Pons (tissue), 1 donor: ENCODE measurements around the gene GPR107.

ENCODE experiments used
- DNase-seq: peaks from one replicate; pipeline ENCODE4 v3.0.0-alpha.2; 2016; ENCODE audit warnings: low spot score

GPR107 gene

DNA sequence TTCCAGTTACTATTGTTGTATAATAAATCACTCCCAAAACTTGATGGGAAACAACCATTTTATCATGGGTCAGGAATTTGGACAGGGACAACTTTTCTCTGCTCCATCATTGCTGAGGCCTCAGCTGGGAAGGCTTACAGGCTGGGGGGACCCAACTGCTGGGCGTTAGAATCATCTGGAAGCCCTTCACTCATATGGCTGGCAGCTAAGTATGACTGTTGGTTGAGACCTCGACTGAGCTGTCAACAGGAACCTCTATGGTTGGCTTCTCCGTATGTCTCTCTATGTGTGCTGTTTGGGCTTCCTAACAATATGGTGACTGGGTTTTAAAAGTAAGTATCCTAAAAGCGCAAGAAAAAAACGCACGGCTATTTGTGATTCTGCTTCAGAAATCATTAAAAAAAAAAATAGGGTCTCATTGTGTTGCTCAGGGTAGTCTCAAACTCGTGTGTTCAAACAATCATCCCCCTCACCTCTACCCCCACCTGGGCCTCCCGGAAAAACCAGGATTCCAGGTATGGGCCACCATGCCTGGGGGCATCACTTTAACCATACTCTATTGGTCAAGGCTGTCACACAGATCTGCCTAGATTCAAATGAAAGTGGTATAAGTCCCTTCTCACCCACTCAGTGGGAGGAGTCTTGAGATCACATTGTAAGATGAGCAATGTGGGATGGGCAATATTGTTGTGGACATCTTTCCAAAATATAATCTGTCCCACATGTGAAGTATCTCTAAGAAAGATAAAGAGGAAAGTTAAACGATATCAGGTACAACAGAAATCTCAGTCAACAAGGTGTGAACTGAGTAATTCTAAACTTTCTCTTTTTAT lies 26.0 kb upstream of the GPR107 start:
- no peak for DNase-seq

DNA sequence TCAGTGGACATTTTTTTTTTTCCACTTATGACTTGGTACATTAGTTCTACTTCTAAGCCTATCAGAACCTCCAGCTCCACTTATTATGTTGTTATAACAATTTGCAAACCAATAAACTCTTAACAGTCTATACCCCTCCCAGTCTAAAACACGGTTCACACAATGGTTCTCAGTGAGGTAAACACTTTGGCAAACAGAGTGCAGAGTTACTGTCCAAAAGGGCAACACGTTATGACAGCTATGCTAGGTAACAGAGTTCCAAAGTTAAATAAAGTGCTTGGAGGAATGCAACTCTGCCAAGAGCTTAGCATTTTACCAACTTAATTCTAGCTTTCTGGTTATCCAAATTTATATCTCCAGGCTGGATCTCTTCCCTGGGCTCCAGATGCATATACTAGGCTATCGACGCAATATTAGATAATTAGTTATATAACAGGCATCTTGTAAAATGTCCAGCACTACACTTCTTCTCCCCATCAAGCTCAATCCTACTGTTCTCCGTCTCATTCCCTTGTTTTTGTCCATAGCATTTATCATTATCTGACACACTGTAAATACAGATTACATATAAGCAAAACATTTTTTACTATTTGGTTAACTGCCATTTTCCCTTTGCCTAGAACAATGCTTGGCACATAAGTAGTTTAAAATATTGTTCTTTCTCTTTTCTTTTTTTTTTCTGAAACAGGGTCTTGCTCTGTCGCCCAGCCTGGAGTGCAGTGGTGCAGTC lies 25.0 kb upstream of the GPR107 start:
- DNase-seq = no peak

DNA sequence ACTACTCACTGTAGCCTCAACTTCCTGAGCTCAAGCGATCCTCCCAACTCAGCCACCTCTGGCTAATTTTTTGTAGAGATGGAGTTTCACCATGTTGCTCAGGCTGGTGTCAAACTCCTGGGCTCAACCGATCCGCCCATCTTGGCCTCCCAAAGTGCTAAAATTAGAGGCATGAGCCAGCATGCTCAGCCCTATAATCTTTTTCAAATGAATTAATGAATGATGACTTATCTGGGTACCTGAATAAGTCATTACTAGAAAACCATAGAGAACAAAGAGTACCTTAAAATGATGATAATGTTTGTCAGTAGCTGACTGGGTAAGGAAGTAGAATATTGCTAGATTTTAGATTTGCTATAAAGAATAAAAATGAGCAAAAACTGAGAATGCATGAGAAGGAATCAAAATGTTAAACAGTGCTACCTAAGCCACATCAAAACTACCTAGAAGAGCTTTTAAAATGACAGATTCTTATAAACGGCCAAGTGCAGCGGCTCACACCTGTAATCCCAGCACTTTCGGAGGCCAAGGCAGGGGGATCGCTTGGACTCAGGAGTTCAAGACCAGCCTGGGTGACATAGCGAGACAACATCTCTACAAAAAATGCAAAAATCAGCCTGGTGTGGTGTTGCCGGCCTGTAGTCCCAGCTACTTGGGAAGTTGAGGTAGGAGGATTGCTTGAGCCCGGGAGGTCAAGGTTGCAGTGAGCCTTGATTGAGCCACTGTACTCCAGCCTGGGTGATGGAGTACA lies 24.3 kb upstream of the GPR107 start:
- no peak for DNase-seq

DNA sequence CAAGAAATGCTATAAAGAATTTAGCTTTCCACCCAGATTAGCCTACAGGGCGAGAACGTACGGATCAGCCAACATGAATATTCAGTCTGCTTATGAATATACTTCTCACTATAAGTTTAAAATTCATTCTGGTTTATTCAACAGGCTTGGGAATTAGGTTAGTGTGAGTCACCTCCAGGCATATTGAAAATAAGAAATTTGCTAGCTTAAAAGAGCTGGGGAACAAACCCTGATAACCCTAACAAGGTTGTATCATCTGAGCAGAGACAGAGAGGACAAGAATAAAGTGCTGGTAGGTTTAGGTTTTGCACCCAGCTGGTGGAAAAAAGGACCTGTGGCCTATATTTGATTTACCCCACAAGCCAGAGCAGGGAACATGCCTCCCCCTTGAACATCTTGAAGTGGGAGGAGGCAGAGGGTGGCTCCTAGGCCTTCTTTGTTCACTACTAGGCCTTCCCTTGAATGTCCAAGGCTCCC lies 23.0 kb upstream of the GPR107 start:
- no peak for DNase-seq

DNA sequence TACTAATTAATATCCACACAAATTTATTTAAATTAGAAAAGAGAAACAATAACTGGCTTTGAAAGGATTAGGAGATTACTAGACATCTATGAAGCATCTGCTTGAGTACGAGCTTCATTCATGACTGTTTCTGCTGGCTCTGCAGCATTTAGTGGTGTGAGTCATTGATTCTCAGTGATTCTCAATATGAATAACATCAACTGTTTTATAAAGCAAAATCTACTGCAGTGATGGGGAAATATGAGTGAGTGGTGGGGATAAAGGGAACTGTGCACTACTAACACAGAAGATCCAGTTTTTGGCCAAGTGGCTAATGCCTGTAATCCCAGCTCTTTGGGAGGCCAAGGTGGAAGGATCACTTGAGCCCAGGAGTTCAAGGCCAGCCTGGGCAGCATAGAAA lies 19.1 kb upstream of the GPR107 start:
- DNase-seq = no peak

DNA sequence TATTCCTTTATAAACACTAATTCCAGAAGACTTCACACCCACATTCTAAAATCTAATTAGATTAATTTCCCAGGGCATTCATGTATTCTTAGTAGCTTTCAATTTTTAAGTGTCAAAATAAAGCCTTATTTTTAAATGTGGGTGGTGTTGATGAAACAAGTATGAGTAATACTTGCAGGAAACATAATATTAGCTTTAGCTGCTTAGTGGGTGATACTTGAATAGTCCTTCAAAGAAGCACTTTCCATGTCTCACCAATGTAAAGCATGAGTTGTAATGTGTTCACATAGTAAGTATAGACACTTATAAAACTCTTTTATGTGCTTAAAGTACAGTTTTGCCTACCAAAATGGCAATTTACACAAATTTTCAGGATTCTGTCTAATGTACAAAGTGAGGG lies 17.6 kb upstream of the GPR107 start:
- no peak for DNase-seq

DNA sequence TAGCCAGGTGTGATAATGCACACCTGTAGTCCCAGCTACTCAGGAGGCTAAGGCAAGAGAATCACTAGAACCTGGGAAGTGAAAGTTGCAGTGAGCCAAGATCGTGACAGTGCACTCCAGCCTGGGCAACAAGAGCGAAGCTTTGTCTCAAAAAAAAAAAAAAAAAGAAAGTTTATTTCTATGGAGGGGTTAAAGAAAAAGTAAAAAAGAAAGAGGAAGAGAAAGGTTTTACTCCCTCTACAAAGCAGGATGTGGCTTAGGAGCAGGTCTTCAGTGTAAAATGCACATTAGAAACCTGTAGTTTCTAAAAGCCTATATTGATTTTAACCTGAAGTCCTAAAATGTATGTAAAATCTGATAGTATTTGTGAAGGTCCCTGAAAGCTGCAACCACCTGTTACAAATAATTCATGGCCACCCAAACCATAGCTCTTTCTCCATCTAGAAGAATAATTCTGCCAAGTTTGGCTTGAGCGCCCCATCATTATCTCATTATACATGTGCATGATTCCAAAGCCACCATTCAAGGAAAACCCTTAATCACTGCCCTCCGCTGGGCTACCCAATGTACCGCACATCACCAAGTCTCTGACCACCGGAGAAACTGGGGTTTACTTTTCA lies 14.1 kb upstream of the GPR107 start:
- DNase-seq = peak; percentile 58

DNA sequence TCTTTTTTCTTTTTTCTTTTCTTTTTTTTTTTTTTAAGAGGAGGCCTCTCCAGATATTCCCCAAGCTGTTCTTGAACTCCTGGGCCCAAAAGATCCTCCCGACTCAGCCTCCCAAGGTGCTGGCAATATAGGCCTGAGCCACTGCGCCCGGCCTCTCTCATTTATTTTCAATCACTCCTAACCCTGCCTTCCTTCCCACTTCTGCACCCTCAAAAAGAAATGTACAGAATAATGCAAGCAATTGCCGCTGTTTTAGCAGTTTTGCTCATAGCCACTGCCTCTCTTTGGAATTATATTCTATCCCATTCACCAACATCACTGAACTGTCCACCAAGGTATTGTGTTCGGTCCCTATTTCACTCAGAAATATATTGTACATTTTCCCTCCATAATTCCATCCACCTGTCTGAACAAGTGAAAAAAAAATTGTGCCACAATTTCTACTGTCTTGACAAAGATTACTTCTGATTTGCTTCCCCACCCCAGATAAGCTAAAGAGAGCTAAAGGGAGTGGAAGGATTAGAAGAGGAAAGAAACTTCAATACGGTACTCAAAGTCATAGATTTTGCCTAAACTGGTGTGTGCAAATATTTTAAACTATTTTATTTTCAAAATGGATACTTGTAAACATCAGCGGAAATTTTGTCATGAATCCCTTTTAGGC lies 12.6 kb upstream of the GPR107 start:
- peak; percentile 50 for DNase-seq

DNA sequence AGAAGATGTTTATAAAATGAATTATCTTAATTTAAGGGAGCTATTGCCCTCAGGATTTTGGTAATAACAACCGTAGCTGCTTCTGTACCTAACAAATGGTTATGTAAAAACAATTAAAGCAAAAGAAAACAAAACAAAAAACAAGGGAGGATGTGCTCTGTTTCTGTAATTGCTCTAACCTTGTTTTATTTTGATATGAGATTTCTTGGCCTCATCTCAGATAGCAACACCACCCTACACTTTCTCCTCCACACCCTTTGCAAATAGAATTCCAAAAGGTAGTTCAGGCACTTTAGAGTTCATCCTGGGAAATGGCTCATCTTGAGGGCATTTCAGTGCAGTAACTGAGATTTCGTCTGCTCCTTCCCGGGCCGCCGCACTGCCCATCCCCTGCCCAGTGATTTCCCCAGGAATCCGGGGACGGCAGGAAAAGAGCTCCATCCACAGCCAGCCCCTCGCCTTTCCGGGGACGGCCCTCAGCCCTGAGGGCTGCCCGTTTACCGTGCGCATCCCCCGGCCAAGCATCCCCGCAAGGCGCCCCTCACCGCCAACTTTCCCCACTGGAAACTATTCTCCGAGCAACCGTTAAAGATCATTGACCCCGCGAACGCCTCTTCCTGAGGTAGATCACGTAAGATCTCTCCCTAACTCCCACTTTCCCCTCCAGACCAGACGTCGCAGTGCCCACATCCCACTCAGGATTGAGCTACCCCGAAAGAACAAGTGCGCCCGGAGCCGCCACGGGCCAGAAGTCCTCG lies 11.9 kb upstream of the GPR107 start:
- no peak for DNase-seq

DNA sequence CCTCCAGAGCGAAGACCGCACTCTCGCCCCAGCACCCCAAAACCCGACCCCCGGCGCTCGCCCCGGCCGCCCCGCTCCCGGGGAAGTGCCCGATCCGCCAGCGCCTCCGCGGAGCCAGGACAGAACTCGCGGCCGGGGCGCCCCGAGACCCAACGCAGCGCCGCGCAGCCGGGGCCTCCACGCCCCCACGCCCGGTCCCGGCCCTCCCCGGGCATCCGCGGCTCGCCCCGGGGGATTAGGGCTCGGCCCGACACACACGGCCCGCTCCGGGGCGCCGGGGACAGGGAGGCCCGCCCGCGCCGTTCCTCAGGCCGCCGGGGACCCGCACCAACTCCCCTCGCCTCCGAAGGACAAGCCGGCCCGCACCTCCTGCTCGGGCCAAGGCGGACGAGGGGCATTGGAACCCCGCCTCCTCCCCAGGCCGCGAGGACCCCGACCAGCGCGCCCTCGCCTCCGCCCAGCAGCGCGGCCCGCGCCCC lies 11.3 kb upstream of the GPR107 start:
- DNase-seq = no peak

DNA sequence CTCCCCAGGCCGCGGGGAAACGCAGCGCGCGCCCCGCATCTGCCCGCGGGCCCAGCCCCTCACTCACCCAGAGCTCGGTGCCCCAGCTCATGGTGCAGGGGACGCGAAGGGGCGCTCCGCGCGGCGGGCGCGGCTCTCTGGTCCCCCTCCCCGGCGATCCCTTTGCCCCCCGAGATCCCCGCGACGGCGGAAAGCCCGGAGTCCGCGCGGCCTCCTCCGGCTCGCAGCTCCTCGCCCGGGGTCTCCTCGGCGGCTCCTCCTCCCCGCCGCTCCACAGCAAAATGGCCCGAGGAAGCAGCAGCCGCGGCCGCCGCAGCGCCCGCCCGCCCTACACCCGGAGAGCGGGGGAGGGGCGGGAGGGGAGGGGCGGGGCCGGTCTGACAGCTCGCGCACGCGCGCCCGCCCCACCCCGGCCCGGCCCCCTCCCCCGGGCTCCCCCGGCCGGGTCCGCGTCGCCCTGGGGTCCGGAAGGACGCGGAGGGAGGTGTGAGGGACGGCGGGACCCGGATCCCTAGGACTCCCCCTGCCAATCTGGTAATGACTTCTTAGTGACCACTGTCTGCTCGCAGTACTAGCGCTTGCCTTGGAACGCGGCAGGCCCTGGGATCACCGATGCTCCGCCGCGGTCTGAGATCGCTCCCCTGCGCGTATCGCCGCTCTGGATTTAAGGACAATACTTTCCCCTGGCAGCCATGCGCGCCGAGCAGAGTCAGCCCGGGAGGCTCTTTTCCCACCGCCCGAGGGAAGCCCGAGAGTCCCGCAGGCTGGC lies 10.6 kb upstream of the GPR107 start, which contains the start of gene FNBP1:
Gene FNBP1, minus strand, starts transcription at position 305 of the 769 bp plus-strand sequence. Its CDS starts 214 bp downstream, at position 91.
- DNase-seq = peak; percentile 66

DNA sequence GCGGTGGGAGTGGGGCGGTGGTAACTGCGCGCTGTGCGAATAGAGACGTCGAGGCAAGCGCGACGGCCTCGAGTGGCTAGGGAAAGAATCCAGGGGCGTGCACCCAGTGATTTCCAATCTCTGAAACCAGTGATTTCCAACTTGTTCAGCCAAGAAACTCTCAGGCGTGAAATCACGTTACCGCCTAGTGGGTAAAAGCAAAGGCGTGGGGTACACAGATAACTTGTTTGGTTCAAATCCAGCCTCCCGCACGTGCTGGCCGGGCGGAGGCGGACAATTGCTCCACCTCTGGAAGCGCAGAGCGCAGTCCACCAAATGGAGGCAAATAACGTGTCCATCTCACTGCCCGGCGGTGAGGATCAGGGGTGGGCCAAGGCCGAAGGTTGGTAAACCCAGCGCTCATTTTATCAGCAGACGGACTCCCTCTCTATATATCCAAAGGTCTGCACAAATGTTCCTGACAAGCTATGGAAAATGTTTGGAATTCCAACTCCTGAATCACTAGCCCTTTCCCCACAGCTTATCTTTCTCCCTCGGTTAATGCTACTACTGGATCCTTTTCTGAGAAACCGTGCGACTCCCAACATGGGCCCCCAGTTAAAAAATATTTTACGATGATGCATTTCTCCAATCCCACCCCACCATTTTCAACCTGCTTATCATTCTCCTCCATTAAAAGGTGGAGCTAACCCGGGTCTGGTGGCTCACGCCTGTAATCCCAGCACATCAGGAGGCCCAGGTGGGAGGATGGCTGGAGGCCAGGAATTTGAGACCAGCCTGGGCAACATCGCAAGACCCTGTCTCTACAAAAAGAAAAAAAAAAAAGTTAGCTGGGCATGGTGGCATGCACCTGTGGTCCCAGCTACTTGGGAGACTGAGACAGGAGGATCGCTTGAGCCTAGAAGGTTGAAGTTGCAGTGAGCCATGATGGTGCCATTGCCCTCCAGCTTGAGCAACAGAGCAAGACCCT lies 9.8 kb upstream of the GPR107 start:
- no peak for DNase-seq

DNA sequence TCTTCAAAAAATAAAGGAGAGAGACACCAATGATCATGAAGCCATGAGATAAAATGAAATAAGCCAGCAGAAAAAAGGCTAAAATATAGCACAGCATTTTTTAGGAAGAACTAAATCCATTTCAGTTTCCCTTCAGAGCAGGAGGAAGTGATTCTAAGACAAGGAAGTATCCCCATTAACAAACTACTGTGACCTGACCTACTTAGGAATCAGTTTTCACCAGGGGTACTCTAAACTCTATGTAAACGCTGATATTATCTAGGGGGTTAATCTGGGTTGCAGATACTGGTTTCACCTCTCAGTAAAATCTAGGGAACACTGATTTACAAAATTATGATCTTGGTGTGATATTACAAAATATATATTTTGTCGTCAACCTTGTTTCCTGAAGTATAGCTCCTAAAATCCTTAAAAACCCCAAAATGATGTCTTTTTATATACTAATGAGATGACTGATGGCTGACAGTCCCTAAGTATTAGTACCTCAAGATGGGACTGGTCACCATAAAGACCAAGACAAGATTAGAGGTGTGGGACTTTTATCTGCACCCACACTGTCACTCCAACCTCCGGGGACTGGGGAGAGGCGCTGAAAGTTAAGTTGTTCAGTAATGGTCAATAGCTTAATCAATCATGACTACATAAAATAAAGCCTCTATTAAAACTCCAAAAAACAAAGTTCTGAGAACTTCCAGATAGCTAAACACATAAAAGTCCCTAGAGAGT lies 7.8 kb upstream of the GPR107 start:
- no peak for DNase-seq

DNA sequence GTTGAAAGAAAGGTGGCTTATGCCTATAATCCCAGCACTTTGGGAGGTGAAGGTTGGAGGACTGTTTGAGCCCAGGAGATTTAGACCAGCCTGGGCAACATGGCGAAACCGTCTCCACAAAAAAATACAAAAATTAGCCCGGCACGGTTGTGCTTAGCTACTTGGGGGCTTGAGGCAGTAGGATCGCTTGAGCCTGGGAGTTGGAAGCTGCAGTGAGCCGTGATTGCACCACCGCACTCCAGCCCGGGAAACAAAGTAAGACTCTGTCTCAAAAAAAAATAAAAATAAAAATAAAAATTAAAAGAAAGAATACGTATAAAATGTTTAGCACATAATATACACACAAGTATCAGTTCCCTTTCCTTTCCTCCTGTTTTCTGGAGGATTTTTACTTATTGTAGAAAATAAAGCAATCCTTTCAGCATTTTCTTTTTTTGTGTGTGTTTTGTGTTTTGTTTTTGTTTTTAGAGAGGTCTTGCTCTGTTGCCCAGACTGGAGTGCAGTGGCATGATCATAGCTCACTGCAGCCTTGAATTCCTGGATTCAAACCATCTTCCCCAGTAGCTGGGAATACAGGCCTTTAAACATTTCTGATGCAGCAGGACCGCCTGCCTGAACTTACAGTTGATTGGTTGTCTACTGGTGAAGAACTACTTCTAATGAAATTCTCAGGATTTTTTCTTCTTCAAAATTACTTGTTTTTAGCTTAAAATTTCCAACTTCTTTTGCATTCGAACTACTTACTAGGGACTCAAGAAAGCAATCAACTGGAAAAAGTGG lies 4.1 kb upstream of the GPR107 start:
- DNase-seq = no peak

DNA sequence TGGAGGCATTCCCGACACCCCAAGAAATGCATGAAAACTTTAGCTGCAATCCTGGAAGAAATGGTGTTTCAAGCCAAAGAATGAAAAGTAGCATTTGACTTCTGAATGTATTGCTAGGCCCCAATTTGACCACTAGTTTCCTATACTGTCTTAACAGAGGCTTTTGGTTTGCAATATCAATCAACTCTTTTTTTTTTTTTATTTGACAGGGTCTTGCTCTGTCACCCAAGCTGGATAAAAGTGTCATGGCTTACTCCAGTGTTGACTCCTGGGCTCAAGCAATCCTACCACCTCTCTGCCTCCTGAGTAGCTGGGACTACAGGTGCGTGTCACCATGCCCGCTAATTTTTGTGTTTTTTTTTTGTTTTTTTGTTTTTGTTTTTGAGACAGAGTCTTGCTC lies 3.2 kb upstream of the GPR107 start:
- DNase-seq = no peak

DNA sequence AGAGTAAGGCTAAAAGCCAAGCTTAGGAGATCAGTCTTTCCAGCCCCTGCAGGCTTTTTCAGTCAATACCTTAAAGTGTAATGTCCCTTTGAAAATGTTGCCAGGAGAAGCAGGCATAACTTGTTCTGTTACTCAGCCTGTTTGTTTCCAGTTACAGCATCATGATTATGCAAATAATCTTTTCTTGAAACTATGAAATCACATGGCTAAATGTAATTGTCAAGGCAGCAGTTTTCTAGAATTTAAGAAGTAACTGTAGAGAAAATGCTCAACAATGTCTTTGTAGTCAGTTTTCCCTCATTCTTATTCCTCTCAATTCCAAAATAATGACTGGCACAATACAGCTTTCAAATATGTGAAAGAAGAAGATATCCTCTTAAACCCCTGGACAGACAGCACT lies 1.9 kb upstream of the GPR107 start:
- no peak for DNase-seq

DNA sequence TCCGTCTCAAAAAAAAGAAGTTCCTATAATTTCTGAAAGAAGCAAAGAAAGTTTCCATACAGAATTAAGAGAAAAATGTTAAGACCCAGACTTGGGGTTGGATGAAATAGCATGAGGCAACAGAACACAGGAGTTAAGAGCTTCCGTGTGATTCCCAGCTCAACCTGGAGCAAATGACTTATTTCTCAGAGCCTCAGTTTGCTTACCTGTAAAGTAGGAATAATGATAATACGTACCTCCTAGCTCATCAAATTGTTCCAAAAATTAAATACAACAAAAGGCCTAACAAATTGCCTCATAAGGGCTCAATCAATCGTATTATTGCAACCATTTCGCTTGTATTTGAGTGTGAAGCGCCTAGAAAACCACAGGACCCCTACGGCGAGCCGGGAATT lies 600 bp upstream of the GPR107 start:
- DNase-seq = no peak
